ENCODE data around the gene MCRS1.

DNA sequence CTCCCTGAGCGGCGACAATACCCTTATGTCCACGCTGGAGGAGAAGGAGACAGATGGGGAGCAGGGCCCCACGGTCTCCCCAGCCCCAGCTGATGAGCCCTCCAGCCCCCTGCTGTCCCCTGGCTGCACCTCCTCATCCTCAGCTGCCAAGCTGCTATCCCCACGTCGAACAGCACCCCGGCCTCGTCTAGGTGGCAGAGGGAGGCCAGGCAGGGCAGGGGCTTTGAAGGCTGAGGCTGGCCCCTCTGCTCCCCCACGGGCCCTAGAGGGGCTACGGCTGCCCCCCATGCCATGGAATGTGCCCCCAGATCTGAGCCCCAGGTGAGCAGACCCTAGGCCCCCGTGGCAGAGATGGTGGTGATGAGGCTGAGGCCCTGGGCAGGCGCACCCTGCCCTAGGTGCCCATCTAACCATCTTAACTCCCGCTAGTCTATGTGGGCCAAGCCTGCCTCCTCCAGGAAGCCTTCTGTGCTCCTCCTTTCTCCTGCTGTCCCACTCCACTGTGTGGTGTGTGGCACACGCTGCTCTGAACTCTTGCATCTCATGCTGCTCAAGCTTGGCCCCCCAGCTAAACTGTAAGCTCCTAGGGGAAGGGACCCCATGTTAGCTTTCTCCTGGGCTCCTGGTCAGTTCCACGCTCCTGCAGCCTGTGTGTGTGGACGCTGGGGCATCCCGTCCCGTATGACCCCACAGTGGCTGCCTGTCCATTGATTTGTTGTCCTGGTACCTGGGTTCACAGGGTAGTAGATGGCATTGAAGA, 12.1 kb downstream of the MCRS1 start:
- TF ChIP-seq CTCF (IDR thresholded peaks at IDR 0.05) (no peak), REST (IDR thresholded peaks at IDR 0.05; ENCODE audit: insufficient read depth in 1 of 2, low read depth in 2 of 2, low read length in 1 of 2) (no peak), SIN3A (IDR thresholded peaks at IDR 0.05; ENCODE audit: borderline replicate concordance, insufficient read depth, low read depth, low read length) (no peak)
